H9 (cell line): ENCODE data around the gene DOCK9. TPM values are rescaled to one million over a fixed set of nuclear protein-coding genes. Genes with fewer than 3 reads are reported as not detected.

Experiments
- DNase-seq: peaks from one replicate; pipeline ENCODE4 v3.0.0-alpha.2; 2017
- H2AFZ ChIP-seq: one replicate; pipeline ENCODE4 v1.6.1; 2013; ENCODE audit warnings: mild to moderate bottlenecking, low read length, control low read depth, moderate library complexity
- H2AK5ac ChIP-seq: 2 replicates; pipeline ENCODE4 v1.6.1; 2013; ENCODE audit warnings: low read length, control low read depth, mixed read lengths; ENCODE audit not compliant: insufficient read length
- H2BK120ac ChIP-seq: one replicate; pipeline ENCODE4 v1.6.1; 2013; ENCODE audit warnings: low read depth, mild to moderate bottlenecking, low read length, control low read depth, inconsistent platforms; ENCODE audit not compliant: poor library complexity, severe bottlenecking
- H2BK12ac ChIP-seq: 2 replicates; pipeline ENCODE4 v1.6.1; 2013; ENCODE audit warnings: low read length, control low read depth, mixed read lengths, low read depth; ENCODE audit not compliant: insufficient read length
- H2BK15ac ChIP-seq: 2 replicates; pipeline ENCODE4 v1.6.1; 2013; ENCODE audit warnings: low read depth, low read length, control low read depth
- H2BK20ac ChIP-seq: one replicate; pipeline ENCODE4 v1.6.1; 2013; ENCODE audit warnings: low read depth, mild to moderate bottlenecking, low read length, control low read depth, inconsistent platforms; ENCODE audit not compliant: poor library complexity, severe bottlenecking
- H2BK5ac ChIP-seq: 2 replicates; pipeline ENCODE4 v1.6.1; 2013; ENCODE audit warnings: low read length, control low read depth, mixed read lengths; ENCODE audit not compliant: insufficient read length
- H3K14ac ChIP-seq: 2 replicates; pipeline ENCODE4 v1.6.1; 2013; ENCODE audit warnings: low read length, control low read depth; ENCODE audit not compliant: insufficient read depth
- H3K18ac ChIP-seq: 2 replicates; pipeline ENCODE4 v1.6.1; 2013; ENCODE audit warnings: low read depth, mild to moderate bottlenecking, mixed read lengths, low read length, control low read depth; ENCODE audit not compliant: insufficient read length
- H3K23ac ChIP-seq: 2 replicates; pipeline ENCODE4 v1.6.1; 2013; ENCODE audit warnings: low read length, control low read depth, mixed read lengths, low read depth; ENCODE audit not compliant: insufficient read length
- H3K23me2 ChIP-seq: 2 replicates; pipeline ENCODE4 v1.6.1; 2013; ENCODE audit warnings: low read depth, mild to moderate bottlenecking, mixed read lengths, low read length, control low read depth; ENCODE audit not compliant: insufficient read length, poor library complexity, severe bottlenecking
- H3K27ac ChIP-seq: 2 replicates; pipeline ENCODE4 v1.5.1; 2013; ENCODE audit warnings: low read length, control low read depth, mixed read lengths, low read depth; ENCODE audit not compliant: insufficient read length
- H3K27me3 ChIP-seq: 2 replicates; pipeline ENCODE4 v1.6.1; 2013; ENCODE audit warnings: low read length, control low read depth, inconsistent platforms; ENCODE audit not compliant: insufficient read depth
- H3K4ac ChIP-seq: 2 replicates; pipeline ENCODE4 v1.6.1; 2013; ENCODE audit warnings: low read depth, mild to moderate bottlenecking, control low read depth, inconsistent platforms, low read length, moderate library complexity
- H3K4me1 ChIP-seq: 2 replicates; pipeline ENCODE4 v1.6.1; 2013; ENCODE audit warnings: low read length, control low read depth, inconsistent platforms; ENCODE audit not compliant: insufficient read depth
- H3K4me2 ChIP-seq: 2 replicates; pipeline ENCODE4 v1.6.1; 2013; ENCODE audit warnings: low read length, control low read depth, mixed read lengths; ENCODE audit not compliant: insufficient read length, insufficient read depth
- H3K56ac ChIP-seq: 2 replicates; pipeline ENCODE4 v1.6.1; 2013; ENCODE audit warnings: low read depth, mild to moderate bottlenecking, mixed read lengths, low read length, control low read depth; ENCODE audit not compliant: insufficient read length
- H3K79me1 ChIP-seq: 2 replicates; pipeline ENCODE4 v1.6.1; 2013; ENCODE audit warnings: low read depth, mild to moderate bottlenecking, moderate library complexity, low read length, control low read depth, inconsistent platforms; ENCODE audit not compliant: insufficient read depth, poor library complexity, severe bottlenecking
- H3K79me2 ChIP-seq: 2 replicates; pipeline ENCODE4 v1.6.1; 2013; ENCODE audit warnings: low read length, control low read depth, inconsistent platforms; ENCODE audit not compliant: insufficient read depth
- H3K9ac ChIP-seq: 2 replicates; pipeline ENCODE4 v1.6.1; 2013; ENCODE audit warnings: low read length, control low read depth, mixed read lengths; ENCODE audit not compliant: insufficient read length; ENCODE audit errors: extremely low read depth
- H3K9me3 ChIP-seq: one replicate; pipeline ENCODE4 v1.6.1; 2013; ENCODE audit warnings: low read depth, low read length, inconsistent platforms; ENCODE audit not compliant: control insufficient read depth
- H3T11ph ChIP-seq: one replicate; pipeline ENCODE4 v1.6.1; 2013; ENCODE audit warnings: mild to moderate bottlenecking, low read length, control low read depth, inconsistent platforms
- H4K20me1 ChIP-seq: one replicate; pipeline ENCODE4 v1.6.1; 2013; ENCODE audit not compliant: control insufficient read depth, insufficient read length, insufficient read depth
- H4K5ac ChIP-seq: 2 replicates; pipeline ENCODE4 v1.6.1; 2013; ENCODE audit warnings: low read depth, mild to moderate bottlenecking, mixed read lengths, low read length, control low read depth; ENCODE audit not compliant: insufficient read length
- H4K8ac ChIP-seq: replicated peaks from 2 replicates; pipeline ENCODE4 v1.6.1; 2013; ENCODE audit warnings: low read length, control low read depth, mixed read lengths, low read depth; ENCODE audit not compliant: insufficient read length
- H4K91ac ChIP-seq: 2 replicates; pipeline ENCODE4 v1.6.1; 2013; ENCODE audit warnings: low read depth, mild to moderate bottlenecking, moderate library complexity, mixed read lengths, low read length, control low read depth; ENCODE audit not compliant: insufficient read length
- H3K27ac Mint-ChIP-seq, 3 experiments: 2 replicates in 2 of 3; 3 replicates in 1 of 3; pipeline ENCODE4 v1.8.0; 2020 to 2021; ENCODE audit warnings: mixed read lengths in 3 of 3, mild to moderate bottlenecking in 1 of 3, moderate library complexity in 1 of 3
- H3K27me3 Mint-ChIP-seq: 2 replicates; pipeline ENCODE4 v1.8.0; 2021; ENCODE audit warnings: low read depth, mild to moderate bottlenecking, moderate library complexity, mixed read lengths
- H3K36me3 Mint-ChIP-seq, 3 experiments: 2 replicates in 2 of 3; 3 replicates in 1 of 3; pipeline ENCODE4 v1.8.0; 2020 to 2021; ENCODE audit warnings: low read depth in 3 of 3, mixed read lengths in 3 of 3; ENCODE audit not compliant: insufficient read depth in 1 of 3
- H3K4me1 Mint-ChIP-seq, 2 experiments: 2 replicates each; pipeline ENCODE4 v1.8.0; 2020; ENCODE audit warnings: mixed read lengths in 2 of 2
- H3K4me3 Mint-ChIP-seq, 2 experiments: 2 replicates in 1 of 2; 3 replicates in 1 of 2; pipeline ENCODE4 v1.8.0; 2020 to 2021; ENCODE audit warnings: mild to moderate bottlenecking in 2 of 2, mixed read lengths in 2 of 2, moderate library complexity in 1 of 2
- H3K9me3 Mint-ChIP-seq, 2 experiments: 2 replicates in 1 of 2; 3 replicates in 1 of 2; pipeline ENCODE4 v1.8.0; 2020; ENCODE audit warnings: mild to moderate bottlenecking in 2 of 2, mixed read lengths in 2 of 2, moderate library complexity in 1 of 2
- WGBS: extraction: QIAGEN DNeasy Blood & Tissue Kit; methylation state at CpG from one replicate; pipeline ENCODE4 v1.1.7; 2013; ENCODE audit warnings: missing lambda C conversion rate, low lambda C conversion rate, mixed read lengths; ENCODE audit not compliant: insufficient read length; ENCODE audit errors: extremely low coverage; 5-methylcytosine and 5-hydroxymethylcytosine counted together
- total RNA-seq: library from RNA; stranded (reverse); gene quantifications from 2 replicates; pipeline ENCODE4 v1.2.1, GENCODE V29; 2021
- TF ChIP-seq, protein P1 (sequence below): fragments of 200-600 bp; sonication (generic); conservative IDR thresholded peaks from 3 replicates; pipeline ENCODE4 v1.8.0; 2021; ENCODE audit warnings: antibody characterized with exemption, mild to moderate bottlenecking

DOCK9 gene
- total RNA-seq, 1 experiment from 2014 or later = 23.0 TPM

DNA sequence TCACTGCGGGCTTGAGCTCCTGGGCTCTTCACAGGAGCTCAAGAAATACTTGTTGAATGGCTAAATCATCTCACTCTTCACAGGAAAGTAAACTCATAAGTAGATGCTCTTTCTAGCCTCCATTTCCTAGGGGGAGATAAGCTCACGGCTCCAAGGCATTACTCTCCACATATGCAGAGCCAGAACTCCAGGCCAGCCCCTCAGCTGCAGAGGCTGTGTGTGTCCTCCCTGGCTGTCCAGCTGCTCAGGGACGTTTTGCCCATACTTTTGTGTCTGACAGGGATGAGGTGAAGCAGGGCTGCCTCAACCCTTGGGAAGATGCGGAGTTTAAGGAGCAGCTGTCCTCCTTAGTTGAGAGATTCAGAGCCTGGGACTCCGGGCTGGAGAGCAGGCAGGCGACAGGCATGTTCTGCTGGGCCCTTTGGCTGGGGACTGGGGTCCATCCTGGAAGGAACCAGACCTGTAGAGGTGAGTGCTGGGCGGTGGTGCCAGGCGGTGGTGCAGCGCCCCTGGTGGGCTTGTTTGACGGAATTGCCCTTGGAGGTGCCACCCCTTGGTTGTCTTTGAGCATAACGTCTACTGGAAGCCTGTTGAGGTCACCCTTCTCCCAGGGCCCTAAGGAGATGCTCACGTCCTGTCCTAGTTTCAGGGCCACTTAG lies 204.9 kb downstream of the DOCK9 start:
- Histone ChIP-seq H3K4me1 (no peaks in the 10 kb centered on the region), H2BK5ac (no peak overlapping the region), H3K18ac (no peak overlapping the region), H3K4ac (no peak overlapping the region), H4K5ac (no peak overlapping the region), H3K4me2 (no peak overlapping the region), H2BK15ac (no peak overlapping the region), H2BK12ac (no peak overlapping the region), H2AK5ac (no peak overlapping the region), H3K14ac (no peak overlapping the region), H3K56ac (no peak overlapping the region), H3K9ac (no peak overlapping the region), H4K91ac (no peak overlapping the region), H3K27me3 (no peaks in the 10 kb centered on the region), H2BK120ac (no peak overlapping the region), H3K23me2 (no peaks in the 10 kb centered on the region), H3K79me1 (no peaks in the 10 kb centered on the region), H3K23ac (no peak overlapping the region), H3K79me2 (no peaks in the 10 kb centered on the region), H4K20me1 (no peaks in the 10 kb centered on the region), H3K9me3 (no peaks in the 10 kb centered on the region), H2BK20ac (no peak overlapping the region), H4K8ac (no peak overlapping the region), H3K27ac (no peak overlapping the region), H2AFZ (no peak overlapping the region), H3T11ph (no peak overlapping the region)
- no peaks in the 10 kb centered on the region for H3K9me3 Mint-ChIP-seq
- WGBS = no CpG with 5 or more reads among the region's 12 CpGs
- no peak overlapping the region for H3K4me3 Mint-ChIP-seq
- peaks cover 3% of the 10 kb centered on the region in 2 experiments; a peak in 2 of 4 replicates for H3K4me1 Mint-ChIP-seq
- TF ChIP-seq, protein P1, sequence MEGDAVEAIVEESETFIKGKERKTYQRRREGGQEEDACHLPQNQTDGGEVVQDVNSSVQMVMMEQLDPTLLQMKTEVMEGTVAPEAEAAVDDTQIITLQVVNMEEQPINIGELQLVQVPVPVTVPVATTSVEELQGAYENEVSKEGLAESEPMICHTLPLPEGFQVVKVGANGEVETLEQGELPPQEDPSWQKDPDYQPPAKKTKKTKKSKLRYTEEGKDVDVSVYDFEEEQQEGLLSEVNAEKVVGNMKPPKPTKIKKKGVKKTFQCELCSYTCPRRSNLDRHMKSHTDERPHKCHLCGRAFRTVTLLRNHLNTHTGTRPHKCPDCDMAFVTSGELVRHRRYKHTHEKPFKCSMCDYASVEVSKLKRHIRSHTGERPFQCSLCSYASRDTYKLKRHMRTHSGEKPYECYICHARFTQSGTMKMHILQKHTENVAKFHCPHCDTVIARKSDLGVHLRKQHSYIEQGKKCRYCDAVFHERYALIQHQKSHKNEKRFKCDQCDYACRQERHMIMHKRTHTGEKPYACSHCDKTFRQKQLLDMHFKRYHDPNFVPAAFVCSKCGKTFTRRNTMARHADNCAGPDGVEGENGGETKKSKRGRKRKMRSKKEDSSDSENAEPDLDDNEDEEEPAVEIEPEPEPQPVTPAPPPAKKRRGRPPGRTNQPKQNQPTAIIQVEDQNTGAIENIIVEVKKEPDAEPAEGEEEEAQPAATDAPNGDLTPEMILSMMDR = peak; percentile 62
- H3K36me3 Mint-ChIP-seq = no peaks in the 10 kb centered on the region
- no peaks in the 10 kb centered on the region; the same call in 1 of the 2 replicates for H3K27me3 Mint-ChIP-seq
- DNase-seq = peak; percentile 70
- peak overlapping the region in 1 of 3 experiments; percentile 69; a peak in 1 of 7 replicates for H3K27ac Mint-ChIP-seq
